Bone marrow (tissue), 2 donors: ENCODE measurements around the gene FEM1C.

Experiments used
- DNase-seq, 2 donors: peaks; one replicate each; lab custom pipeline; 2025; lab: John Stamatoyannopoulos, UW

The FEM1C gene

GRCh38 chr5:115477581-115477980, 67.0 kb downstream of the FEM1C start:
- no peak for DNase-seq

GRCh38 chr5:115475788-115476187, 68.8 kb downstream of the FEM1C start:
- no peak for DNase-seq

GRCh38 chr5:115472271-115473025, 72.1 kb downstream of the FEM1C start:
- DNase-seq = no peak

GRCh38 chr5:115471345-115472063, 73.1 kb downstream of the FEM1C start:
- DNase-seq = no peak

GRCh38 chr5:115470921-115471320, 73.7 kb downstream of the FEM1C start:
- DNase-seq = no peak
